B cell (primary cell): ENCODE data around the gene SAXO1. TPM values are rescaled to one million over a fixed set of nuclear protein-coding genes. Genes with fewer than 3 reads are reported as not detected.

Source experiments
- ATAC-seq: fragments of 200-7000 bp; cut with Tn5 transposase; one replicate; pipeline ENCODE4 v1.10.0; 2021; ENCODE audit warnings: low read depth, mild to moderate bottlenecking, moderate number of reproducible peaks, moderate library complexity
- CTCF ChIA-PET: fragments of 350-600 bp; sonication (Branson Sonifier 250); formaldehyde crosslinking; loops from one replicate; lab custom pipeline; 2021; ENCODE audit warnings: antibody characterized with exemption, inconsistent platforms; lab: Charles Lee
- POLR2A ChIA-PET: fragments of 350-600 bp; sonication (Branson Sonifier 250); formaldehyde crosslinking; loops from one replicate; lab custom pipeline; 2021; ENCODE audit warnings: antibody characterized with exemption; lab: Charles Lee
- DNase-seq: peaks from one replicate; pipeline ENCODE4 v3.0.0; 2013
- H2AFZ ChIP-seq: 2 replicates; pipeline ENCODE4 v1.6.1; 2012; ENCODE audit warnings: mild to moderate bottlenecking, low read depth, low read length; ENCODE audit not compliant: insufficient read depth, poor library complexity, severe bottlenecking
- H3K27ac ChIP-seq, 2 donors: 1 replicate in 1 of 2; 2 replicates in 1 of 2; pipeline ENCODE4 v1.5.1; 2012 to 2013; ENCODE audit warnings: low read length in 2 of 2, mild to moderate bottlenecking in 2 of 2, moderate library complexity in 1 of 2
- H3K27me3 ChIP-seq, 4 experiments: fragments of 200-600 bp in 1 of 4; sonication (generic) in 1 of 4; replicated peaks in 1 of 4; 1 replicate in 2 of 4; 2 replicates in 2 of 4; pipeline versions ENCODE4 v1.6.1 to v1.7.0; 2013 to 2016; ENCODE audit warnings: low read length in 3 of 4, mild to moderate bottlenecking in 2 of 4, mixed read lengths in 1 of 4, moderate library complexity in 1 of 4; ENCODE audit not compliant: insufficient read depth in 4 of 4, control insufficient read depth in 3 of 4; ENCODE audit errors: control extremely low read depth in 1 of 4
- H3K36me3 ChIP-seq, 2 experiments: replicated peaks in 1 of 2; 1 replicate in 1 of 2; 2 replicates in 1 of 2; pipeline versions ENCODE4 v1.6.1 to v1.7.1; 2013; ENCODE audit warnings: low read length in 1 of 2; ENCODE audit not compliant: insufficient read depth in 2 of 2, control insufficient read depth in 1 of 2; ENCODE audit errors: control extremely low read depth in 1 of 2, extremely low read depth in 1 of 2
- H3K4me1 ChIP-seq, 2 donors: fragments of 200-600 bp in 1 of 2; sonication (generic) in 1 of 2; 1 replicate in 1 of 2; 2 replicates in 1 of 2; pipeline versions ENCODE4 v1.5.1 to v1.6.1; 2013 to 2017; ENCODE audit warnings: low read length in 2 of 2; ENCODE audit not compliant: control insufficient read depth in 2 of 2, insufficient read depth in 2 of 2
- H3K4me2 ChIP-seq: replicated peaks from 2 replicates; pipeline ENCODE3; 2012; ENCODE audit warnings: mild to moderate bottlenecking, low read depth, low read length; ENCODE audit not compliant: poor library complexity, severe bottlenecking
- H3K4me3 ChIP-seq, 5 experiments: fragments of 200-600 bp in 1 of 5; sonication (generic) in 1 of 5; 1 replicate in 3 of 5; 2 replicates in 2 of 5; pipeline versions ENCODE4 v1.5.1 to v1.7.0; 2011 to 2016; ENCODE audit warnings: low read length in 4 of 5, mild to moderate bottlenecking in 4 of 5, low read depth in 2 of 5, control low read depth in 1 of 5, moderate library complexity in 1 of 5; ENCODE audit not compliant: insufficient read depth in 1 of 5; ENCODE audit errors: control extremely low read depth in 1 of 5, extremely low read depth in 1 of 5
- H3K79me2 ChIP-seq: fragments of 200-600 bp; sonication (generic); one replicate; pipeline ENCODE4 v1.6.0; 2016; ENCODE audit warnings: low read length; ENCODE audit not compliant: control insufficient read depth, insufficient read depth
- H3K9ac ChIP-seq: fragments of 200-600 bp; sonication (generic); 2 replicates; pipeline ENCODE4 v1.6.1; 2017; ENCODE audit warnings: mild to moderate bottlenecking, low read length, moderate library complexity
- H3K9me3 ChIP-seq, 3 donors: one replicate each; pipeline versions ENCODE4 v1.6.1 to v1.7.1; 2013; ENCODE audit warnings: low read length in 2 of 3; ENCODE audit not compliant: control insufficient read depth in 2 of 3, insufficient read depth in 1 of 3; ENCODE audit errors: control extremely low read depth in 1 of 3
- H4K20me1 ChIP-seq: 2 replicates; pipeline ENCODE4 v1.6.0; 2012; ENCODE audit warnings: mild to moderate bottlenecking, low read length; ENCODE audit not compliant: insufficient read depth, control insufficient read depth, poor library complexity, severe bottlenecking
- H3K27ac Mint-ChIP-seq: one replicate; pipeline ENCODE4 v1.8.0; 2021; ENCODE audit warnings: mixed read lengths
- H3K27me3 Mint-ChIP-seq: one replicate; pipeline ENCODE4 v1.8.0; 2021; ENCODE audit warnings: mixed read lengths
- H3K4me1 Mint-ChIP-seq: one replicate; pipeline ENCODE4 v1.8.0; 2021; ENCODE audit warnings: mixed read lengths
- H3K4me3 Mint-ChIP-seq: one replicate; pipeline ENCODE4 v1.8.0; 2021; ENCODE audit warnings: mixed read lengths
- H3K9me3 Mint-ChIP-seq: one replicate; pipeline ENCODE4 v1.8.0; 2022; ENCODE audit warnings: mixed read lengths; ENCODE audit not compliant: insufficient read depth
- CTCF ChIP-seq: fragments of 200-600 bp; IDR thresholded peaks from one replicate; pipeline ENCODE4 v1.8.0; 2022; ENCODE audit warnings: antibody characterized with exemption, mild to moderate bottlenecking
- EZH2 ChIP-seq: IDR thresholded peaks from 2 replicates; pipeline ENCODE4 v1.6.1; 2012; ENCODE audit warnings: borderline replicate concordance, low read depth, mild to moderate bottlenecking, moderate library complexity, low read length; ENCODE audit not compliant: insufficient read depth, poor library complexity, severe bottlenecking
- WGBS: methylation state at CpG from one replicate; pipeline ENCODE4 v1.1.5; 2013; ENCODE audit warnings: missing lambda C conversion rate; ENCODE audit not compliant: insufficient coverage; 5-methylcytosine and 5-hydroxymethylcytosine counted together
- intact Hi-C: fragments of 100-400 bp; cut with micrococcal nuclease; formaldehyde crosslinking; loops from one replicate; pipeline ENCODE4 v1.10.0; 2022
- polyA plus RNA-seq: library from polyadenylated mRNA; depleted of rRNA; stranded (reverse); fragments of >200 nt; gene quantifications from 2 replicates; pipeline ENCODE4 v1.2.3, GENCODE V29; 2012
- total RNA-seq, 2 donors: library from RNA; stranded (reverse); fragments of 120-200 nt in 1 of 2; gene quantifications; 1 replicate in 1 of 2; 2 replicates in 1 of 2; pipeline versions ENCODE4 v1.2.3 to v1.2.4, GENCODE V29; 2013 to 2022

SAXO1 gene
- total and polyA plus RNA-seq, 2 donors (not counting 1 experiment from before 2014, with no cell fraction given) = 0.01 TPM; not detected in 1

- Mint-ChIP-seq H3K9me3 (no peaks in the 10 kb centered on the region), H3K4me1 (no peaks in the 10 kb centered on the region), H3K27me3 (peaks cover 8% of the 10 kb centered on the region), H3K4me3 (no peak overlapping the region), H3K27ac (no peak overlapping the region)
- no peak overlapping the region for H3K9ac ChIP-seq
- no peak overlapping the region for H2AFZ ChIP-seq
- intact Hi-C loops = no loop called here
- no peak for DNase-seq
- 19% methylated on average over 2 of the region's 6 CpGs for WGBS
- ChIA-PET CTCF (interaction anchor here (0.6 kb wide), 1 partner anchor 21 kb away, joined by 4 read pairs; no protein-coding TSS in a partner anchor), POLR2A (no interaction called here)
- no peaks in the 10 kb centered on the region for H4K20me1 ChIP-seq
- no peak overlapping the region for H3K27ac ChIP-seq
- no peaks in the 10 kb centered on the region for H3K36me3 ChIP-seq
- H3K27me3 ChIP-seq = no peaks in the 10 kb centered on the region
- no peaks in the 10 kb centered on the region for H3K4me1 ChIP-seq
- TF ChIP-seq EZH2 = no peak
- no peak for TF ChIP-seq CTCF
- no peak for ATAC-seq
- H3K4me3 ChIP-seq = no peak overlapping the region
- H3K4me2 ChIP-seq = no peak overlapping the region
- H3K9me3 ChIP-seq = peaks cover 0 to 7% (median 0%) of the 10 kb centered on the region in 3 donors
- H3K79me2 ChIP-seq = no peaks in the 10 kb centered on the region
These were observed 122.1 kb downstream of the SAXO1 start for GRCh38 chr9:18910916-18911315.

GRCh38 chr9:18910435-18910834, 122.6 kb downstream of the SAXO1 start:
- H3K79me2 ChIP-seq = no peaks in the 10 kb centered on the region
- Mint-ChIP-seq H3K4me1 (no peaks in the 10 kb centered on the region), H3K27ac (no peak overlapping the region), H3K27me3 (peaks cover 8% of the 10 kb centered on the region), H3K9me3 (no peaks in the 10 kb centered on the region), H3K4me3 (no peak overlapping the region)
- no peak overlapping the region for H3K27ac ChIP-seq
- no peaks in the 10 kb centered on the region for H3K4me1 ChIP-seq
- POLR2A ChIA-PET = no interaction called here
- H2AFZ ChIP-seq = no peak overlapping the region
- H3K27me3 ChIP-seq = no peaks in the 10 kb centered on the region
- no peak overlapping the region for H3K9ac ChIP-seq
- no CpG with 5 or more reads among the region's 2 CpGs for WGBS
- CTCF ChIA-PET = interaction anchor here (0.6 kb wide), 1 partner anchor 22 kb away, joined by 4 read pairs; no protein-coding TSS in a partner anchor
- intact Hi-C loops = no loop called here
- TF ChIP-seq CTCF (no peak), EZH2 (no peak)
- ATAC-seq (no peak), DNase-seq (no peak)
- H3K4me2 ChIP-seq = no peak overlapping the region
- no peak overlapping the region for H3K4me3 ChIP-seq
- peaks cover 0 to 7% (median 0%) of the 10 kb centered on the region in 3 donors for H3K9me3 ChIP-seq
- no peaks in the 10 kb centered on the region for H4K20me1 ChIP-seq
- H3K36me3 ChIP-seq = no peaks in the 10 kb centered on the region
